ENCODE measurements around the gene MYMK. TPM values are rescaled to one million over a fixed set of nuclear protein-coding genes. Genes with fewer than 3 reads are reported as not detected.
A peak's percentile ranks its signal among the peaks of the same experiment; 100 is the strongest.

MYMK gene
- total RNA-seq, 2 experiments from 2014 or later = not detected

DNA sequence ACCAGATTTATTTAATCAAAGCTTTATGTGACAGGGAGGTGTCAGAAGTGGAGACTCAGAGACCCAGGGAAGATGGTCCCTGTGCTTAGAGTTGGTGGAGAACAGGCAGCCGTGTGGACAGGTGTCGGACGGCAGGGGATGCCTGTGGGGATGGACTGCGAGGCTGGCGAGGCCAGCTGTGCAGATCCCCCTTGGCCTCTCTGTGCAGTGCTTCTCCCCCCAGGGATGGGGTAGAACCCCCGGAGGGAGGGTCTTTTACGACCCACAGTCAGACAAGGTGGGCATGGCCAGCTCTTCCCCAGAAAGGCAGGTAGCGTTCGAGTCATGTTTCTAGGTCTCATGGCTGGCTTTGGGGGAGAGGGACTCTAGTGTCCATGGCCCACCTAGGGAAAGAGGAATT lies 41.1 kb downstream of the MYMK start:
- ATAC-seq = no peak
- POLR2A ChIA-PET = no interaction called here
- no peak for DNase-seq
- Mint-ChIP-seq H3K9me3 (ENCODE audit: low read depth) (no peaks in the 10 kb centered on the region), H3K27me3 (no peaks in the 10 kb centered on the region), H3K4me3 (no peak overlapping the region), H3K4me1 (peaks cover 13% of the 10 kb centered on the region), H3K27ac (no peak overlapping the region), H3K36me3 (ENCODE audit: low read depth) (no peaks in the 10 kb centered on the region)
- CTCF ChIA-PET = interaction anchor here (0.7 kb wide), 1 partner anchor 195 kb away, joined by 3 read pairs; no protein-coding TSS in a partner anchor
- intact Hi-C loops (cut with DNase I, micrococcal nuclease) = no loop called here

DNA sequence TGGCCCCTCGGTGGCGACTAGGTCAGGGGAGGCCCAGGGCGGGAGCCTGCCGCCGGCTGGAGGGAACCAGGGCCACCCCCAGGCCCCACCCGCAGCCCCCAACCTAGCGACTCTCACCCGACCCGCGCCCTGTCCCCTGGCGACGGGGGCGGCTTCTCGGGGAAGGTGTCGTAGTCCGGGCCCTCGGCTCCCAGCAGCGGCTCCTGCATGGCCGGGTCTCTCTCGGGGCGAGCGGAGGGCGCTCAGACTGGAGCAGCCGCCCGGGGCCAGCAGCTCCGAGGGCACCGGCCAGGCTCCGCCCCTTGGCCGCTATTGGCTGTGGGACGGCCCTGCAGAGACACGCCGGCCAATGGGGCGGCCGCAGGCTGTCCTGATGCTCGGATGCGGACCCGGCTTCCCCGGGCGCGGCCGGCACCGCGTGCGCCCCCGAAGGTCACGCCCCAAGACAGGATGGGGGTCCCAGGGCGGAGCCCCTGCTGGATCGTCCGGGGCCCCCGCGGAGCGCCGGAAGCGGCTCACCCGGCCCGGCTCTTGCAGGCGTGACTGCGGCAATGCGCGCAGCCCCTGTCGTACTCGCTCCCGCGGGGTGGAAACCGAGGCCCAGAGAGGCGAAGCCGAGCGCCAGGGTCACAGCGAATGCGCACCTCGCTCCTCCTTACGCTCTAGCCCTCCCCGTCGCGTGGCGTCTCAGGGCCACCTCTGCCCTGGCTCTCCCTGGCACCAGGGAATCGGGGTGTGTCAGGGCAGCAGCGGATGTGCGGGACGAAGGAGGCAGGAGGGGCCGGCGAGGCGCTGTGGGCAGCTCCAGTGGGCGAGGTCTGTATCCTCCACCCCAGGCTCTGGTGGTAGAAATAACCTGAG lies 45.7 kb downstream of the MYMK start, which contains the start of gene SLC2A6:
TSS of gene SLC2A6 (minus strand) at position 249 of the 861 bp plus-strand sequence. CDS start at position 209, 40 bp downstream.
- POLR2A ChIA-PET = interaction anchor here (0.8 to 1.2 kb wide), 3 partner anchors 20 to 108 kb away, joined by 3 read pairs; no protein-coding TSS in a partner anchor
- Mint-ChIP-seq H3K36me3 (ENCODE audit: low read depth) (no peaks in the 10 kb centered on the region), H3K9me3 (ENCODE audit: low read depth) (no peaks in the 10 kb centered on the region), H3K27ac (no peak within 1 kb of the TSS), H3K27me3 (no peaks in the 10 kb centered on the region), H3K4me3 (peak within 1 kb of the TSS; percentile 67), H3K4me1 (peaks cover 6% of the 10 kb centered on the region)
- intact Hi-C loops (cut with DNase I, micrococcal nuclease) = loop anchor here in 1 of 2 experiments (1.0 to 5.0 kb wide), 7 partner anchors 20 to 588 kb away; partner anchors contain the start of genes BRD3, CACFD1, GTF3C5 and REXO4
- peak; percentile 89 for DNase-seq
- CTCF ChIA-PET = interaction anchor here (0.6 to 2.3 kb wide), 9 partner anchors 13 to 335 kb away, joined by 3 to 5 read pairs (median 3); no protein-coding TSS in a partner anchor
- peak; percentile 100 for ATAC-seq

GRCh38 chr9:133477992-133478850 lies 46.5 kb downstream of the MYMK start:
- ChIA-PET POLR2A (interaction anchor here (0.7 to 1.2 kb wide), 3 partner anchors 19 to 361 kb away, joined by 3 read pairs; no protein-coding TSS in a partner anchor), CTCF (interaction anchor here (0.7 to 2.3 kb wide), 5 partner anchors 16 to 292 kb away, joined by 3 to 5 read pairs (median 4); no protein-coding TSS in a partner anchor)
- H3K36me3 Mint-ChIP-seq (ENCODE audit: low read depth) = no peaks in the 10 kb centered on the region
- H3K4me1 Mint-ChIP-seq = peaks cover 6% of the 10 kb centered on the region
- intact Hi-C loops (cut with DNase I, micrococcal nuclease) = loop anchor here in 1 of 2 experiments (2.0 to 5.0 kb wide), 3 partner anchors 71 to 589 kb away; partner anchors contain the start of genes BRD3 and GTF3C5
- H3K9me3 Mint-ChIP-seq (ENCODE audit: low read depth) = no peaks in the 10 kb centered on the region
- peak overlapping the region; percentile 67 for H3K4me3 Mint-ChIP-seq
- no peaks in the 10 kb centered on the region for H3K27me3 Mint-ChIP-seq
- no peak overlapping the region for H3K27ac Mint-ChIP-seq
- ATAC-seq (peak; percentile 3), DNase-seq (no peak)

- ATAC-seq = no peak
- H3K9me3 Mint-ChIP-seq (ENCODE audit: low read depth) = no peaks in the 10 kb centered on the region
- H3K27me3 Mint-ChIP-seq = no peaks in the 10 kb centered on the region
- no peak overlapping the region for H3K27ac Mint-ChIP-seq
- no peaks in the 10 kb centered on the region for H3K36me3 Mint-ChIP-seq (ENCODE audit: low read depth)
- intact Hi-C loops (cut with DNase I, micrococcal nuclease) = loop anchor here in 1 of 2 experiments (5.0 kb wide), 1 partner anchor 590 kb away; the partner anchor contains the start of gene BRD3
- no peak for DNase-seq
- no peak overlapping the region for H3K4me3 Mint-ChIP-seq
- CTCF ChIA-PET = no interaction called here
- POLR2A ChIA-PET = no interaction called here
- H3K4me1 Mint-ChIP-seq = peaks cover 6% of the 10 kb centered on the region
Observed at GRCh38 chr9:133477461-133477860, 47.3 kb downstream of the MYMK start.

GRCh38 chr9:133476941-133477340 lies 47.8 kb downstream of the MYMK start:
- POLR2A ChIA-PET = no interaction called here
- intact Hi-C loops (cut with DNase I, micrococcal nuclease) = loop anchor here in 1 of 2 experiments (5.0 kb wide), 1 partner anchor 590 kb away; the partner anchor contains the start of gene BRD3
- Mint-ChIP-seq H3K27me3 (no peaks in the 10 kb centered on the region), H3K36me3 (ENCODE audit: low read depth) (no peaks in the 10 kb centered on the region), H3K27ac (no peak overlapping the region), H3K4me1 (peaks cover 6% of the 10 kb centered on the region), H3K9me3 (ENCODE audit: low read depth) (no peaks in the 10 kb centered on the region), H3K4me3 (no peak overlapping the region)
- DNase-seq (no peak), ATAC-seq (no peak)
- CTCF ChIA-PET = no interaction called here

GRCh38 chr9:133476036-133476931 lies 48.5 kb downstream of the MYMK start:
- ChIA-PET CTCF (no interaction called here), POLR2A (interaction anchor here (0.5 to 0.6 kb wide), 3 partner anchors 57 to 549 kb away, joined by 3 read pairs; no protein-coding TSS in a partner anchor)
- H3K4me3 Mint-ChIP-seq = no peak overlapping the region
- H3K27me3 Mint-ChIP-seq = no peaks in the 10 kb centered on the region
- H3K9me3 Mint-ChIP-seq (ENCODE audit: low read depth) = no peaks in the 10 kb centered on the region
- ATAC-seq (no peak), DNase-seq (no peak)
- no peak overlapping the region for H3K27ac Mint-ChIP-seq
- peaks cover 6% of the 10 kb centered on the region for H3K4me1 Mint-ChIP-seq
- H3K36me3 Mint-ChIP-seq (ENCODE audit: low read depth) = no peaks in the 10 kb centered on the region
- intact Hi-C loops (cut with DNase I, micrococcal nuclease) = loop anchor here in 1 of 2 experiments (5.0 kb wide), 1 partner anchor 591 kb away; the partner anchor contains the start of gene BRD3

DNA sequence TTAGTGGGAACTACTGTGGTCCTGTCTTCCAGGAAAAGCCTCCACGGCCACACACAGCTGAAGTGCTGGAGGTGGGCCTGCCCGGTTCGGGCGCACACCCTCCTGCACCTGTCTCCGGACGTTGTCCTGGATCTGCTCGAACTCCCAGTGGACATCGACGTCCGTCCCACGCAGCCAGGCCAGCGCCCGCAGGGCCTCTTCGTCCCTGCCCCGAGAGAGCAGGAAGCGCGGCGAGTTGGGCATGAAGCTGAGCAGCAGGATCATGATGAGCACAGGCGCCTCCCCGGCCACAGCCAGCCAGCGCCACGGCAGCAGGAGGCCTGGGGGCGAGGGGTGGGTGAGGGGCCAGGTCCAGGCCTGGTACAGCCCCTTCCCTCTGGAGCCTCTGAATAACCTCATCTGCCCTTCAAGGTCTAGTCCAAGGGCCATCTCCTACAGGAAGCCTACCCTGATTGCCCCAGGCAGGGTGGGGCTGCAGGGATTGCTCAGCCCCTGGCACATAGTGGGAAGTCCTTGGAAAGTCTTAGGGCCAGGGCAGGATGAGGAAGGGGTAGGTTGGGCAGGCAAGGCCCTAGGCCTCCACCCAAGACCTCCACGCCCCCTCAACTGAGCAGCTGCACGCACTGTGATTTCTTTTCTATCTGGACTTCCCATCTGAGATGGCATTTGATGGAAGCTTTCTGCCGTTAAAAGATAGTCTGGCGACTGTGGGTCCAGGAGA lies 49.3 kb downstream of the MYMK start:
- CTCF ChIA-PET = interaction anchor here (0.7 kb wide), 1 partner anchor 59 kb away, joined by 3 read pairs; no protein-coding TSS in a partner anchor
- DNase-seq = no peak
- POLR2A ChIA-PET = interaction anchor here (0.5 kb wide), 1 partner anchor 56 kb away, joined by 3 read pairs; no protein-coding TSS in a partner anchor

DNA sequence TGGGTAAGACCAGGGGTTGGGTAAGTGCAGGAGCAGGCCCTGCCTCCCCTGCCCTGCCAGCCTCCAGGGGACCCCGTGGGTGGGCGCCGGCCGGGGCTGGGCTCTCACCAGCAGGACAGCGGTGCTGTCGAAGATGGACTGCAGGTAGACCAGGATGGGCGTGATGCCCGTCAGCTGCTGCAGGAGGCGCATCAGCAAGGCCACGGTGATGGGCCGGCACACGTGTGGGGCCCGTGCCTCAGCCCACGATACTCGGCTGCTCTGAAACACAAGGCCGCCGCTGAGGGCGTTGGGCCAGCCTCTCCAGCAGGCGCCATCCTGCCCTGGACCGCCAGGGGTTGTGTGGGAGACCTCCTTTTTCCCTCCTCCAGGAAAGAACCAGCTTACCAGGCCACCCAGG lies 49.9 kb downstream of the MYMK start:
- no peak for ATAC-seq
- peaks cover 5% of the 10 kb centered on the region for H3K4me1 Mint-ChIP-seq
- no peaks in the 10 kb centered on the region for H3K27me3 Mint-ChIP-seq
- intact Hi-C loops (cut with DNase I, micrococcal nuclease) = loop anchor here in 1 of 2 experiments (5.0 kb wide), 1 partner anchor 592 kb away; the partner anchor contains the start of gene BRD3
- no peak overlapping the region for H3K4me3 Mint-ChIP-seq
- no peak overlapping the region for H3K27ac Mint-ChIP-seq
- CTCF ChIA-PET = interaction anchor here (0.7 kb wide), 2 partner anchors 59 to 60 kb away, joined by 3 read pairs; no protein-coding TSS in a partner anchor
- H3K9me3 Mint-ChIP-seq (ENCODE audit: low read depth) = no peaks in the 10 kb centered on the region
- H3K36me3 Mint-ChIP-seq (ENCODE audit: low read depth) = no peaks in the 10 kb centered on the region
- POLR2A ChIA-PET = no interaction called here
- DNase-seq = no peak

More for the DNA sequence above, 49.3 kb downstream of the MYMK start:
- intact Hi-C loops (cut with DNase I, micrococcal nuclease) = loop anchor here in 1 of 2 experiments (5.0 kb wide), 1 partner anchor 592 kb away; the partner anchor contains the start of gene BRD3
- H3K4me1 Mint-ChIP-seq = peaks cover 6% of the 10 kb centered on the region
- no peaks in the 10 kb centered on the region for H3K9me3 Mint-ChIP-seq (ENCODE audit: low read depth)
- H3K36me3 Mint-ChIP-seq (ENCODE audit: low read depth) = no peaks in the 10 kb centered on the region
- no peak for ATAC-seq
- no peak overlapping the region for H3K27ac Mint-ChIP-seq
- no peaks in the 10 kb centered on the region for H3K27me3 Mint-ChIP-seq
- H3K4me3 Mint-ChIP-seq = no peak overlapping the region

- POLR2A ChIA-PET = no interaction called here
- no peak for ATAC-seq
- intact Hi-C loops (cut with DNase I, micrococcal nuclease) = no loop called here
- H3K4me3 Mint-ChIP-seq = no peak overlapping the region
- H3K9me3 Mint-ChIP-seq (ENCODE audit: low read depth) = no peaks in the 10 kb centered on the region
- CTCF ChIA-PET = interaction anchor here (0.7 to 0.8 kb wide), 2 partner anchors 11 to 59 kb away, joined by 3 to 4 read pairs; no protein-coding TSS in a partner anchor
- no peak for DNase-seq
- H3K27ac Mint-ChIP-seq = no peak overlapping the region
- H3K36me3 Mint-ChIP-seq (ENCODE audit: low read depth) = no peaks in the 10 kb centered on the region
- no peaks in the 10 kb centered on the region for H3K27me3 Mint-ChIP-seq
- no peaks in the 10 kb centered on the region for H3K4me1 Mint-ChIP-seq
Observed at GRCh38 chr9:133474215-133474614, 50.5 kb downstream of the MYMK start.
